ENCODE results near the gene TACC2.

DNA sequence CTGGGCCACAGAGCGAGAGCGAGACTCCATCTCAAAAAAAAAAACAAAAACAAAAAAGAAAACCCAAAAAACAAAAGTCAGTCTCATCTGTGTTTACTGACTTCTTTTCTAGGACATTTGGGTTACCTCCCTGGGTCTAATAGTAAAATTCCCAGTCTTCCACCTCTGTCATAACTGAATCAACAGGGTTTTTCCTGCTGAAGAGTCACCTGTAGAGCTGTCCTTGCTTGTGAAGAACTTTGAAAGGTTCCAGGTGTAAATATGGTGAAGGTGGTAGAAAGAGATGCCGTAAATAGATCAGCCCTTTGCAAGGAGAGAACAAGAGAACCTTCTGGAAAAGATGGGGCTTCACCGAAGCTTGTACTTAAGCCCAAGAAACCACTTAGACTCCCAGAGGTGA is 169.4 kb downstream of the TACC2 start:
- no peak for TF ChIP-seq POLR2A (IDR thresholded peaks at IDR 0.05)
- TF ChIP-seq, protein P1, sequence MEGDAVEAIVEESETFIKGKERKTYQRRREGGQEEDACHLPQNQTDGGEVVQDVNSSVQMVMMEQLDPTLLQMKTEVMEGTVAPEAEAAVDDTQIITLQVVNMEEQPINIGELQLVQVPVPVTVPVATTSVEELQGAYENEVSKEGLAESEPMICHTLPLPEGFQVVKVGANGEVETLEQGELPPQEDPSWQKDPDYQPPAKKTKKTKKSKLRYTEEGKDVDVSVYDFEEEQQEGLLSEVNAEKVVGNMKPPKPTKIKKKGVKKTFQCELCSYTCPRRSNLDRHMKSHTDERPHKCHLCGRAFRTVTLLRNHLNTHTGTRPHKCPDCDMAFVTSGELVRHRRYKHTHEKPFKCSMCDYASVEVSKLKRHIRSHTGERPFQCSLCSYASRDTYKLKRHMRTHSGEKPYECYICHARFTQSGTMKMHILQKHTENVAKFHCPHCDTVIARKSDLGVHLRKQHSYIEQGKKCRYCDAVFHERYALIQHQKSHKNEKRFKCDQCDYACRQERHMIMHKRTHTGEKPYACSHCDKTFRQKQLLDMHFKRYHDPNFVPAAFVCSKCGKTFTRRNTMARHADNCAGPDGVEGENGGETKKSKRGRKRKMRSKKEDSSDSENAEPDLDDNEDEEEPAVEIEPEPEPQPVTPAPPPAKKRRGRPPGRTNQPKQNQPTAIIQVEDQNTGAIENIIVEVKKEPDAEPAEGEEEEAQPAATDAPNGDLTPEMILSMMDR (IDR thresholded peaks at IDR 0.05), result no peak
